ENCODE data around the gene SH3BP4.

Gene SH3BP4

DNA sequence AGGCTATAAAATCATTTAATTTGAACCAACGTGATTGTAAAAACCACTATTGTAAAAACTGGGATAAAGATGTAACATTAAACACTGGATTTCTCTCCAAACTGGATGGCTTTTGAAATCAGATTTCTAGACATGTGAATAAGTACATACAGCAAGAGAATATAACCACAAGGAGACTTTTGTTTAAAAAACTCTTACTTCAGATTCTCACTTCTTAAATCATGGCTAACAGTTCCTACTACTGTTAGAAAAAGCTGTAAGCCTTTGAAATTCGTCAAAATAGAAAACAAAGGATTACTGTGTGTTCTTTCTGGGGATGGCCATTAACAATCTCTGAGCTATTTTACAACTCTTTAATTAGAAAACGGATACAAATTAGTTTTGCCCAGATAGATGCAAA lies 39.4 kb upstream of the SH3BP4 start:
- TF ChIP-seq, protein P1, sequence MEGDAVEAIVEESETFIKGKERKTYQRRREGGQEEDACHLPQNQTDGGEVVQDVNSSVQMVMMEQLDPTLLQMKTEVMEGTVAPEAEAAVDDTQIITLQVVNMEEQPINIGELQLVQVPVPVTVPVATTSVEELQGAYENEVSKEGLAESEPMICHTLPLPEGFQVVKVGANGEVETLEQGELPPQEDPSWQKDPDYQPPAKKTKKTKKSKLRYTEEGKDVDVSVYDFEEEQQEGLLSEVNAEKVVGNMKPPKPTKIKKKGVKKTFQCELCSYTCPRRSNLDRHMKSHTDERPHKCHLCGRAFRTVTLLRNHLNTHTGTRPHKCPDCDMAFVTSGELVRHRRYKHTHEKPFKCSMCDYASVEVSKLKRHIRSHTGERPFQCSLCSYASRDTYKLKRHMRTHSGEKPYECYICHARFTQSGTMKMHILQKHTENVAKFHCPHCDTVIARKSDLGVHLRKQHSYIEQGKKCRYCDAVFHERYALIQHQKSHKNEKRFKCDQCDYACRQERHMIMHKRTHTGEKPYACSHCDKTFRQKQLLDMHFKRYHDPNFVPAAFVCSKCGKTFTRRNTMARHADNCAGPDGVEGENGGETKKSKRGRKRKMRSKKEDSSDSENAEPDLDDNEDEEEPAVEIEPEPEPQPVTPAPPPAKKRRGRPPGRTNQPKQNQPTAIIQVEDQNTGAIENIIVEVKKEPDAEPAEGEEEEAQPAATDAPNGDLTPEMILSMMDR (IDR thresholded peaks at IDR 0.05): no peak
- Histone ChIP-seq H3K9me3 (no peaks in the 10 kb centered on the region), H3K4me1 (no peaks in the 10 kb centered on the region), H3K36me3 (no peaks in the 10 kb centered on the region), H3K27me3 (no peaks in the 10 kb centered on the region), H3K4me3 (no peak overlapping the region), H3K27ac (no peak overlapping the region)
- DNase-seq: no peak
- intact Hi-C loops (cut with DNase I; ENCODE audit: low total_unique reads): no loop called here

DNA sequence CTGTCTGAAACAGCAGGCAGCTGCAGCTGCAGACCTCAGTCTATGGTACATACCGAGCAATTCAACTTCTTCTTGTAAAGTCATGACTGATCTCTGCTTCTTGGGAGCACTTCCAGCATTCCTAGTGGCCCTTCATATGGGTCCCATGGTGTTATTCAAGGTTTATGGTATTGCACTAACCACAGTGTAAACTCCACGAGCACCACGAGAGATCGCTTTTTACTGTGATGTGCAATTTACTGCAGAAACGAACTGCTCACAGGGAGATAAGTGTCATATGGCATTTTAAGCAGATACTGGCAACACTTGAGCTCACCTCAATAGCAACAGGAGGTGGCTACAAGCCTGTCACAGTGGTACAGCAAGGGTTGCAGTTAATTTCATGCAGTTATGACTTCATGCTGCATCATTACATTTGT lies 38.6 kb upstream of the SH3BP4 start:
- H3K4me1 ChIP-seq: no peaks in the 10 kb centered on the region
- no peaks in the 10 kb centered on the region for H3K9me3 ChIP-seq
- intact Hi-C loops (cut with DNase I; ENCODE audit: low total_unique reads): no loop called here
- H3K36me3 ChIP-seq: no peaks in the 10 kb centered on the region
- H3K27ac ChIP-seq: no peak overlapping the region
- no peak overlapping the region for H3K4me3 ChIP-seq
- TF ChIP-seq, protein P1 (IDR thresholded peaks at IDR 0.05): no peak
- no peak for DNase-seq
- H3K27me3 ChIP-seq: no peaks in the 10 kb centered on the region

DNA sequence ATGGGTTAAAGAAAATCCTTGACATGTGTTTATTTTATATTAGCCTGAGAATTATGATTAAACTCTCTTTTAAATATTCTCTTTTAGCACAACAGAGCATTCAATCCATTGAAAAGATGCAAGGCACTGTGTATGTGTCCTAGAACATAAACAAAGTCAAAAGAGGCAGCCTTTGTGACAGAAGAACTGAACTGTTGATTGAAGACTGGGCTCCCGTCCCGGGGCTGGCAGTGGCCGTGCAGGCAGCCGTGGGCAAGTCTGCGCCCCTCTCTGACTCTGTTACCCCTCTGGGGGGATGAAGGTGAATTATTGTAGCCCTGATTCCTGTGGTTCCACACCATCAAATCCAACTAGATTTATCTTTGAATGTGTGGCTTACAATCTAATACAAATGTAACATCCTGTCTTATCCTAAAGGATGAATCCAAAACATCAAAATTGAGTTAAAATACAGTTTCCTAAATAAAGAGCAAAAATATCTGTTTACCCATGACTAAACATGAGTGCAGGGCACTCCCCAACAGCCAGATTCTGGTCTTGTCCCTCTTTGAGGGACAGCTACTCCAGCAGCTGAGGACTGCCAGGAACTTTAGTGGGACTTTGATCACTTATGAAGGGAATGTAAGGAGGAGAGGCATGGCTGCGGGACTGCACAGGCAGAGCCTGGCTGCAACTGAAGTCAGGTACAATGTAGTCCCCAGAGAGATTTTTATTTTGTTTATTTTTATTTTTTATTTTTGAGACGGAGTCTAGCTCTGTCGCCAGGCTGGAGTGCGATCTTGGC lies 37.3 kb upstream of the SH3BP4 start:
- TF ChIP-seq, protein P1 (IDR thresholded peaks at IDR 0.05): no peak
- H3K4me1 ChIP-seq: no peaks in the 10 kb centered on the region
- no peak for DNase-seq
- no peak overlapping the region for H3K27ac ChIP-seq
- H3K4me3 ChIP-seq: no peak overlapping the region
- no peaks in the 10 kb centered on the region for H3K36me3 ChIP-seq
- no peaks in the 10 kb centered on the region for H3K27me3 ChIP-seq
- H3K9me3 ChIP-seq: no peaks in the 10 kb centered on the region
- intact Hi-C loops (cut with DNase I; ENCODE audit: low total_unique reads): no loop called here

- H3K27me3 ChIP-seq: no peaks in the 10 kb centered on the region
- no peaks in the 10 kb centered on the region for H3K36me3 ChIP-seq
- no peak overlapping the region for H3K27ac ChIP-seq
- H3K9me3 ChIP-seq: no peaks in the 10 kb centered on the region
- intact Hi-C loops (cut with DNase I; ENCODE audit: low total_unique reads): no loop called here
- no peak for DNase-seq
- H3K4me3 ChIP-seq: no peak overlapping the region
- no peaks in the 10 kb centered on the region for H3K4me1 ChIP-seq
- TF ChIP-seq, protein P1 (IDR thresholded peaks at IDR 0.05): no peak
Measured at GRCh38 chr2:234916674-234917073, 35.1 kb upstream of the SH3BP4 start.

GRCh38 chr2:234917211-234917975 lies 34.4 kb upstream of the SH3BP4 start:
- no peak for DNase-seq
- no peaks in the 10 kb centered on the region for H3K9me3 ChIP-seq
- H3K27ac ChIP-seq: no peak overlapping the region
- intact Hi-C loops (cut with DNase I; ENCODE audit: low total_unique reads): no loop called here
- H3K36me3 ChIP-seq: no peaks in the 10 kb centered on the region
- H3K27me3 ChIP-seq: no peaks in the 10 kb centered on the region
- H3K4me1 ChIP-seq: no peaks in the 10 kb centered on the region
- H3K4me3 ChIP-seq: no peak overlapping the region
- TF ChIP-seq, protein P1 (IDR thresholded peaks at IDR 0.05): no peak
